HFF-Myc (cell line): ENCODE measurements around the gene CSH2.
A peak's percentile ranks its signal among the peaks of the same experiment; 100 is the strongest.
"Not testable (repeated sequence)": the region's sequence is repeated elsewhere in the genome, so short reads cannot be mapped to it uniquely, and the experiment has no call there.

Source experiments
- DNase-seq: peaks from one replicate; pipeline ENCODE4 v3.0.0-alpha.2; 2011; ENCODE audit warnings: low read depth; ENCODE audit errors: extremely low read depth
- H3K4me3 ChIP-seq: replicated peaks from 2 replicates; pipeline ENCODE4 v1.5.1; 2011; ENCODE audit warnings: low read depth, mild to moderate bottlenecking, control low read depth, low read length
- CTCF ChIP-seq: IDR thresholded peaks from 2 replicates; pipeline ENCODE4 v1.5.1; 2012; ENCODE audit warnings: mild to moderate bottlenecking, low read depth, low read length, control low read depth; ENCODE audit errors: missing control alignments

Gene CSH2

DNA sequence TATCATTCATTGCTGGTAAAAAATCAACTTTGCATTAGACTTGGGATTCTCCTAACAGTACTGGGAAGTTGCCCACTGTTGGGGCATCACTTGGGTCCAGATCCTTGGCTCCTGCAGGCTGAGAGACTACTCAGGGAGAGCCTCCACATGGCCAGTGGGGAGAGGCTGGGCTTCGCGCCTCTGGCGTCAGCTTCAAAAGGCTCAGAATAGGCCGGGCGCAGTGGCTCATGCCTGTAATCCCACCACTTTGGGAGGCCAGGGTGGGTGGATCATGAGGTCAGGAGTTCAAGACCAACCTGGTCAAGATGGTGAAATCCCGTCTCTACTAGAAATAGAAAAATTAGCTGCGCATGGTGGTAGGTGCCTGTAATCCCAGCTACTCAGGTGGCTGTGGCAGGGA, 41.0 kb upstream of the CSH2 start:
- no peak overlapping the region for H3K4me3 ChIP-seq
- DNase-seq, result no peak
- no peak for TF ChIP-seq CTCF

DNA sequence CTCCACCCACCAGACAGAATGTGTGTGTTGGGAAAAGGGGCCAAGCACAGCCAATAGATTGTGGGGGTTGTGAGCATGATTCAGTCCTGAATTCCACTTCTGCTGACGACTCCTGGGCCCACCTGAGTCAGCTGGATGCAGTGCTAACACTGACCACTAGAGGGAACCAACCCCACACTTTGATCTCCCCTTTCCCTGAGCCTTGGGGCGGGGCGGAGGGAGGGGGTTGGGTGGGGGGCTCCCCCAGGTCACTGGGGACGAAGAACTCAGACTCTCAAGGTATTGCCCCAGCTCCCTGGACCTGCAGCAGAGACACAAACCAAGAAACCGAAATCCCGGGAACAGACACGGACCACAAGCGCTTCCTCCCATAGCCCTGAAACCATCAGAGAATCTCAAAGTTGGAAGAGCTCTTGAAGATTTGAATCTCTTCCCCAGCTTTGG, 38.2 kb upstream of the CSH2 start:
- no peak overlapping the region for H3K4me3 ChIP-seq
- TF ChIP-seq CTCF, result peak; percentile 63
- no peak for DNase-seq

DNA sequence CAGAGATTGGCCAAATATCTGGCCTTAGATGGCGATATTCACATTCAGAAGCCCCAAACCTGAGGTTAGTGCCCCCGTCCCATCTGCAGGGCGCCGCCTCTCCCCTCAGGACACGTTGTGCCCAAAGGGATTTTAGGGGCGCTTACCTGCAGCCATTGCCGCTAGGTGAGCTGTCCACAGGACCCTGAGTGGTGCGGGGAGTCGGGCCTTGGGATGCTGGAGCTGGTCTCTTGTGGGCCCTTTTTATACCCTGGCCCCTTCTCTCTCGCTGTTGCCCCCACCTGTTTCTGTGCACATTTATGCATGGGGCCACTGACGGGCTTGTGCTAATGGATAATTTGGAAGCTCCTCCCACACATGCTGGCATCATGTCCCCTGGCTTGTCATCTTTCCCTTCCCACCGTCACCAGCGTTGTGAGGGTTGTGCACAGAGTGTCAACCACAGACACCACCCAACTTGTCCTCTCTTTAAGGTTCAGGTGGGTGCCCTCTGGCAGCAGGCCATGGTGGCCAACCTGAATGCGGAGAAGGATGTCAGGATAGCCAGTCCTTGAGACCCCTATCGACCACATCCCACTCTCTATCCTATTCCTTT, 37.7 kb upstream of the CSH2 start, which contains the start of gene CSHL1:
TSS of gene CSHL1 (minus strand) at position 218 of the 595 bp plus-strand sequence. CDS start at position 156, 62 bp downstream.
- TF ChIP-seq CTCF, result no peak
- H3K4me3 ChIP-seq, result no peak within 1 kb of the TSS
- DNase-seq, result no peak

GRCh38 chr17:63910096-63910495, 36.6 kb upstream of the CSH2 start:
- TF ChIP-seq CTCF, result no peak
- no peak for DNase-seq
- no peak overlapping the region for H3K4me3 ChIP-seq

DNA sequence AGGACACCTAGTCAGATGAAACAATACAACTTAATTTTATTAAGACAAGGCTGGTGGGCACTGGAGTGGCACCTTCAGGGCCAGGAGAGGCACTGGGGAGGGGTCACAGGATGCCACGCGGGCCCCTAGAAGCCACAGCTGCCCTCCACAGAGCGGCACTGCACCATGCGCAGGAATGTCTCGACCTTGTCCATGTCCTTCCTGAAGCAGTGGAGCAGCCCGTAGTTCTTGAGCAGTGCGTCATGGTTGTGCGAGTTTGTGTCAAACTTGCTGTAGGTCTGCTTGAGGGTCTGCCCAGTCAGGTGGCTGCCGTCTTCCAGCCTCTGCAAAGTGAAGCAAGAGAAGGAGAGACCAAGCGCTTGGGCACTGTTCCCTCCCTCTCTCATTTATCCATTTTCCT, 36.1 kb upstream of the CSH2 start:
- DNase-seq, H3K4me3 ChIP-seq: not testable (repeated sequence)

DNA sequence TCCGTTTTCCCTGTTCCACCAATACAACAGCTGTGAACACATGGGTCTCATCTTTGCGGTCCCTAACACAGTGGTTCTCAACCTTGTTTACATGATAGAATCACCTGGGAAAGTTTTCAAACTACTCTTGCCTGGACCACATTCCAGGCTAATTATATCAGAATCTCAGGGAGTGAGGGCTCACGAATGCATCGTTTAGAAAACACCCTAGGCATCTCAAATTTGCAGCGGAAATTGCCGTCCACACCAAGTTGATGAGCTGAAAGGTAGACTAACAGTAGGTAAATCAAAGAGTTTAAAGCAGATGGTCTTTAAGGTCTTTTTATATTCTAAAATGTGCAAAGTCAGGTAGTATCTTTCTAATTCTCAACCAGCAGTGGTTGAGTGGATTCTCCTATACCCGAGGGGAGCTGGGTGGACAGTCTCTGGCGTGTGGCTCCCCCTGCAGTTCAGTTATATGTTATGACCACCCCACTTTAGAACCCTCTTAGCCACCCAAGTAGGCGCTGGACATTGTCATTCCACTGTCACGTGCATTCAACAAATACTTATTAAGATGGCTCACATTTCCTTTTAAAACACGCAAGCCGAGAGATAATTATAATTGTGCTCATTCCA, 33.8 kb upstream of the CSH2 start:
- peak; percentile 27 for TF ChIP-seq CTCF
- not testable (repeated sequence) for DNase-seq, H3K4me3 ChIP-seq

GRCh38 chr17:63904796-63905195, 31.3 kb upstream of the CSH2 start:
- H3K4me3 ChIP-seq, DNase-seq: not testable (repeated sequence)

DNA sequence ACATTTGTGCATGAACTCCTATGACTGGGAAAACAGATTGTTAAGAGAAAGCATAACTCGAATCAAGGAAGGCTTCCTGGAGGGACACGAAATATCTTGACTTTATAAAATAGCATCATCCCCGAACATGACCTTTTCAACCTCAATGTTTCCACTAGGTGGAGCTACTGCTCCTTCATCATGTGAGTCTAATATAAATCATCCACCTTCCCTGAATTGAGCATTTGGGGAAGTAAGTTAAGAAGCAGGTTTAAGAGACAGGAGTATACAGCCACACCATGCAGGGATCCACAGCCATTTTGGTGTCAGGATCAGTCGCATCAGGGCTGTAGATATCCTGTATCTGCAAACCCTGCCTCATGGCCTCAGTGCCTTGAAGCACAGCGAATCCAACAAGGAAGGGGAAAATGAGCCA, 30.3 kb upstream of the CSH2 start:
- peak; percentile 22 for TF ChIP-seq CTCF
- DNase-seq, H3K4me3 ChIP-seq: not testable (repeated sequence)

DNA sequence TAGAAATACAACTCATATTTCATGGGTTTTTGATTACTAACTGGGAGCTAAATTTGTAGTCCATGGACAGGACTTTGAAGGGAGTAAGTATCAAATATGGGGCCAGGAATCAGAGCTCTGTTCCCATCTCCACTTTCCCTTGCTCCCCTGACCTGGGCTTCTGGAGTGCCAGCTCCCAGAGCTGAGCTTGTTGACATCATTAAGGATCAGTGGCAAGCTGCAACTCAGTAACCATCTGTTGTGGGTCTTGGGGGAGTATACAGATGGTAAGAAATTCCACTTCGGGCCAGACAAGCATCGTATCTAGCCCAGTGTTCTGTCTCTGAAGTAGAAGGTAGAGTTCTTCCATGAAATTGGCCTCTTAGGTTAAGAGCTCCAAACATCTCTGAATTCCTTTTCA, 28.5 kb upstream of the CSH2 start:
- not testable (repeated sequence) for H3K4me3 ChIP-seq, DNase-seq

DNA sequence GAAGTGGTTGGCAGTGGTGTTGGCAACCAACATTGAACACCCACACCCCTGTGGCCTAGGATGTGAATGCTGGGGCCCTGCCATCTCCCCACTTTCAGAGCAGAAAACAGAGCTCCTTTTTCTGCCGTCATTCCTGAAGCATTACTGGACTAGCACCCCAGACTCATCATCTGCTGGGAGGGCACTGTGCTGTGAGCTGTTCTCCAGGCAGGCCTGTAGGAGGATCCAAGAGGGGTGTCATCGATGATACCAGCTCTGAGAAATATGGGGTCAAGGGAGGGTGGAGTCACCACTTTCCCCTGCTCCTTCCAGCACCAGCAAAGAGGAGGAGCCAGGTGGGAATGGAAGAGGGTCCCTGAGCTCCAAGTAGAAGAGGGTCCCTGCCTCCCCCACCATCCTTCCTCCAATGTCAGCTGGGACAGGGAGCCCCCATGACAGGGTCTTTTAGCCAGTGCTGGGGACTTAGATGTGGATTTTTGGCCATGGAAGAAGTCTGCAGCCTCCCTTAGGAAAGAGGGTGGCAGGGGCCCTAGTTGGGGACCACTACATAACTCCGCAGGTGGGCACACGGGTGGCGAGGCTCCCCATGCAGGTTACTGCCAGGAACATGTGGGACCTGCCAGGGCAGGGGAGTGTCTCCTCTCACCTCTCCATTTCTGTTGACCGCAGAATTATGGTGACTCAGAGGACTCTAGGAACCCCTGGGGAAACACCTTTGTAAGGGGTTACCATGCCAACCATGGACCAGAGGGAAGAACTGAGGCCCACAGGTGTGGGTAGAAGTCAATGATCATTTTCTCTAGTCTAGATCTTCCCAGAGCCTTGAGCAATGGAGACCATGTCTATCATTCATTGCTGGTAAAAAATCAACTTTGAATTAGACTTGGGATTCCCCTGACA, 25.7 kb upstream of the CSH2 start:
- H3K4me3 ChIP-seq, DNase-seq: not testable (repeated sequence)
